Stimulated activated CD8-positive, alpha-beta memory T cell treated with anti-CD3 and anti-CD28 coated beads, Interleukin-12 subunit alpha, Interleukin-12 subunit beta, amount 100 ng/mL, for 4 hours (primary cell): Measurements from ENCODE around the gene MRPL11.
"Not testable (repeated sequence)": the region's sequence is repeated elsewhere in the genome, so short reads cannot be mapped to it uniquely, and the experiment has no call there.

Experiments used
- DNase-seq: peaks from one replicate; pipeline ENCODE4 v3.0.0-alpha.2; 2020; ENCODE audit warnings: low read depth

MRPL11 gene

DNA sequence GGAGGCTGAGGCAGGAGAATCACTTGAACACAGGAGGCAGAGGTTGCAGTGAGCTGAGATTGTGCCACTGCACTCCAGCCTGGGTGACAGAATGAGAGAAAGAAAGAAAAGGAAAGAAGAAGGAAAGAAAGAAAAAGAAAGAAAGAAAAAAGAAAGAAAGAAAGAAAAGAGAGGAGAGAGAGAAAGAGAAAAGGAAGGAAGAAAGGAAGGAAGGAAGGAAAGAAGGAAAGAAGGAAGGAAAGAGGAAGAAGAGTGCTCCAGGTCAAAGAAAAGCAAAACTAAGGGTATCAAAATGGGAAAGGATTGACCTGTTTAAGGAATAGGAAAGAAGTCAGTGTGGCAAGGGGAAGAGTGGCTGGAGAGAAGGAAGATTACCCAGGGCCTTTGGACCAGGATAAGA lies 7.4 kb downstream of the MRPL11 start:
- DNase-seq, result not testable (repeated sequence)

DNA sequence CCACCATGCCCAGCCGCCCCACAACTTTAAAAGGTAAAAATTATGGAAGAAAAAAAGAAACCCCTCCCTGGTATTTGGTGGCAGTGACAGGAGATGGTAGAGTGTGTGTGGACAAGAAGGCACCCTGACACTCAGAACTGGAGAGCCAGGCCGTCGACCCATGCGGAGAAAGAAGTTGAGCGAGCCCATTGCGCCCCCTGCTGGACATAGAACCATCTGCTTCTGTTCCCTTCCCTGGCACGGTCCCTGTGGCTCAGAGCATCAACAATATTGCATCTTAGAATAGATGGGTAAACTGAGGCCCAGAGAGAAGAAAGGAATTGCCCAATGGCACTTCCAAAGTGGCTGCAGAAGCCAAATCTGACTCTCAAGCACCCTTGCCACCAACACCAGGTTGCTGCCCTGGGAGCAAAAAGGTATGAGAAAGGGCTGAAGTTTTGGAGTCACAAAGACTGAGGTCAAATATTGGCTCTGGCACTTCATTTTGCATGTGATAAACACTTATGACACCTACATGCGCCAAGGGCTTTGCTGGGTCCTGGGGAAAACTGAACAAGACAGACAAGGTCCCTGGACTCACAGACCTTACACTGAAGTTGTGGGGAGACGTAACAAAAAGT lies 8.6 kb downstream of the MRPL11 start:
- peak; percentile 46 for DNase-seq

DNA sequence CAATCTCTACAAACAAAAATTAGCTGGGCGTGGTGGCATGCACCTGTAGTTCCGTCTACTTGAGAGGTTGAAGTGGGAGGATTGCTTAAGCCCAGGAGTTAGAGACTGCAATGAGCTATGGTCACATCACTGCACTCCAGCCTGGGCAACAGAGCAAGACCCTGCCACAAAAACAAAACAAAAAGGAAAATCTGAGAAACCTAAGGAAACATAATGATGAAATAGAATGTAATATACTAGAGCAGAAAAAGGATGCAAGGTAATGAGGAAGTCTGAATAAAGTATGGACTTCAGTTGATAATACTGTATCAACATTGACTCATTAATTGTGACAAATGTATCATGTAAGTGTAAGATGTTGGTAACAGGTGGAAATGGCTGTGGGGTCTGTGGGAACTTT lies 9.7 kb downstream of the MRPL11 start:
- DNase-seq, result no peak

DNA sequence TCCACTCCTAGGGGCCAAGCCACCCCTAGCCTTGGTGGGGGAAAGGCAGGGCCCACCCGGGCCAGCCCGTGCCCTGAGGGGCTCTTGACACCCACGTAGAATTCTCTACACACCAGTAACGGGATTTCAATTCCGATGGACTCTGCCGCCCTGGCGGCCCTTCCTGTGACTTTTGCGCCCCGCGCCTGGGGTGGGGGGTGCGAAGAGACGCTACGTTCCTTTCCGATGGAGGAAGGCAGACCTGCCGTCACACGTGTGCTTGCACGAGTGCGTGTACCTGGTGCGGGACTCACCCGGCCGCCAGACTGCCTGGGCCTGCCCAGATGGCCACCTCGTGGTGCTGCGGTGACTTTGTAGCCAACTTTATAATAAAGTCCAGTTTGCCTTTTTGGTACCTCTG lies 12.3 kb downstream of the MRPL11 start:
- DNase-seq, result no peak

DNA sequence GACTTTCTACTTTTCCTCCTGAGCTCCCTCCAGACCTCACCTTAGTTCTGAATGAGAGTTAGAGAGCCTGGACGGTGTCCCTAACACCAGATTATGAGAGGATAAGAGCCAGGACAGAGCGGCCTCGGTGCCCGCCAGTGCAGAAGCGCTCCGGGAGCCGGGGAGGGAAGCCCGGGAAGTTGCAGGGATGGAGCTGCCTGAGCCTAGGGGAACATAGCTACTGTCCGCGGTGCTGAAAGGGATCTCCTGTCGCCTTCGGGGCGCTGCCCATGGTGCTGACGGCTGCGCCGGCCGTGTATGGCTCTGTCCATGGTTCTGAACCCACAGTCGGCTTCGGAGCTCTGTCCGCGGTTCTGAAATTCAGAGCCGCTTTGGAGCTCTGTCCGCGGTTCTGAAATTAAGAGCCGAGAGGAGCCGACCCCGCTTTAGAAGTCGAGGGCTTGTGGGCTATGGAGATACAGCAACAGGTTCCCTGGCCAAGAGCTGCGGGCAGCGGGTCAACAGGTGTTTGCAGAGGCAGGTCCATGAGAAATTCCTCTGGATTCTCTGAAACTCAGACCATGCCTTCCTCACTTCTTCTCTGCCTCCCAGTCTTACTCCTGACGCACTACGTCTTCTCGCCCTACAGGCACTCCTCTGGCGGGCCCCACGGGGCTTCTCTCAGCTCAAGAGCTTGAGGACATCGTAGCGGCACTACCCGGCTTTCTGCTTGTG lies 17.0 kb downstream of the MRPL11 start:
- DNase-seq, result peak; percentile 69

DNA sequence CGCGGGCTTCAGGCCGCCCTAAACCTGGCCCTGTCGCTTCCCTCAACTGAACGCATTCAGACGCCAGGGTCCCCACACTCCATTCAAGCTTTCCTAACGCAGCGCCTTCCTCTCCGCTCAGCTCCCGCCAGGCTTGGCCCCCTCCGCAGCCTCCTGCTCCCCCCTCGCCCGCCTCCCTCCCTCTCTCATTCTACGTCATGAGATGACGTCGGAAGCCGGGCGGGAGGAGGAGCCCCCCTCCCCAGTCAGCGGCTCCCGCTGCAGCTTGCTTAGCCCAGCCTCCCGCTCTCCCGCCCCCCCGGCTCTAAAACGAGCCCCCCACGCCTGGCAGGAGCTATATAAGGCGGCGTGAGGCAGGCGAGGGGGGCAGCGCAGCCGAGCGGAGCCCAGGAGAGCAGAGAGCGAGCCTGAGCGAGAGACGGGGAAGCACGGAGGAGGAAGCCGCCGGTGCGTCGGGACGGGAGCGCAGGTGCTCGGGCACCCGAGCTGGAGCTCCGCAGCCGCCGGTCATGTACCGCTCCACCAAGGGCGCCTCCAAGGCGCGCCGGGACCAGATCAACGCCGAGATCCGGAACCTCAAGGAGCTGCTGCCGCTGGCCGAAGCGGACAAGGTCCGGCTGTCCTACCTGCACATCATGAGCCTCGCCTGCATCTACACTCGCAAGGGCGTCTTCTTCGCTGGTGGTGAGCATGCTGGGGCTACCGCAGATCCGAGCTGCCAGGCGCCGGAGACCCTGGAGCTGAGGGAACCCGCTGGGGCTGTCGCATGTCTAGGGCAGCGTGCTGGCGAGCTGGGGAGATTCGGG lies 17.8 kb downstream of the MRPL11 start, which contains the start of gene NPAS4:
TSS of gene NPAS4 (plus strand) at position 365 of the 806 bp plus-strand sequence. CDS start at position 510, 145 bp downstream.
- no peak for DNase-seq

DNA sequence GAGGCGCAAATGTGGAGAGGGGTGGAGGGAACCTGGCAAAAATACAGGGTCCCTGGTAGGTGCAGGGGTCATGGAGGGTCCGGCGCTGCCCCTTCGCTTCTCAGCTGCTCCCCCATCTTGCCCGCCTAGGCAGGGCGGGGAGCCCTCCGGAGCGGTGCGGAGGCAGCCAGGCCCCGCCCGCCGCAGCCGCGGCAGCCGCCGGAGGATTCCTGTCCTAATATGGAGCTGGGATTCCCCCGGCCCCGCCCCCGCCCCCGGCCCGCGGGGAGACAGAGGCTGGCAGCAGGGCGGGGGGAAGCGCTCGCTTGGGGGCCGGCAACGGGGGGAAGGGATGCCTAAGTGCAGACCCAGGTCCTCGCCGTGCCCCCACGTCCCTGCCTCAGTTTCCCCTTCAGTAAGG lies 18.8 kb downstream of the MRPL11 start:
- no peak for DNase-seq

DNA sequence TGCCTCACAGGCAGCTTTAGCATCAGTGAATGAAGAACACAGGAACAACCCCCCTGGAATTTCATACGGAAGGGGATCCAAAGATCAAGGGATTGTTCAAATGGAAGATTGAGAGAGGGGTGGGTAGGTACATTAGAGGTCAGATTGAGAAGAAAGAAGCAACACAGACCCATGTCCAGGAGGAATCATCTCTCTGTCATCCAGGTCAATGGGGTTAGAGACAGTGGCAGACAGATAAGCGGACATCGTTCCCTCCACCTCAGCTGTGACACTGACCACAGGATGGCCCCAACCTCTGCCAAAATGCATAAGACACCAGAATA lies 19.7 kb downstream of the MRPL11 start:
- DNase-seq, result no peak

DNA sequence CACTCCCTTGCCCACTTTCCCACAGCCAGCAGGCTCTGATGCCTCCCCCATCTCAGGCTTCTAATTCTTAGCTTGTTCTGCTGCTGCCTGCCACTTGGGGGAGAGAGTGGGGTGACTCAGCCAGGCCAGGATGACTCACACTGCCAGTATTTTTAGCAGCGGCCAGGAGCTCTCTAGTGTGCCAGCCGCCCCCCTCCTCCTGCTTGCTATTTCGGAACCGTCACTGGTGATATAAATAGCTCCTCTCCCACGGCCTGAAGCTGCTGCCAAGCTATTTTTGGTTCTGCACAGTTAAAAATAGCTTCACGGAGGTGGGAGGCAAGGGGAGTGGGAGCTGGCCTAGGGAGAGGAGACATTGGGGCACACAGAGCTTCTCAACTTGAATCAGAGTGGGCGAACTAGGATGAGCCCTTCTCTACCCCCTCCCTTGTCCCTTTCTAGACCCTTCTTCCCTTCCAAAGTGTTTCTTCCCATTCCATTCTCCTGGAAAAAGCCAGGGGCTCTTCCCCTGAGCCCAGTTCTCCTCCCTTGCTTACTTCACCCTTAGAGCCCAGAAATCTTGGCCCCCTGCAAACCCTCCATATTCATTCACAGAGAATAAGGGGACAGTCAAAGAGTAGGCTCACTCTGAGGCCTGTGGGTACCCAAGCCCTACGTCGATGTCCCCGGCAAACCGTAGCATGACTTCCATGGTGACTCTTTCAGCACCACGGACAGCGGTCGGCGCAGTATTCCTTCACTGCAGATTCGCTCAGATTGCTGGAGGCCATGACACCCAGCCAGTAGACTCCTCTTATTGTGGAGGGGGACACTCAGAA lies 20.3 kb downstream of the MRPL11 start:
- peak; percentile 39 for DNase-seq

DNA sequence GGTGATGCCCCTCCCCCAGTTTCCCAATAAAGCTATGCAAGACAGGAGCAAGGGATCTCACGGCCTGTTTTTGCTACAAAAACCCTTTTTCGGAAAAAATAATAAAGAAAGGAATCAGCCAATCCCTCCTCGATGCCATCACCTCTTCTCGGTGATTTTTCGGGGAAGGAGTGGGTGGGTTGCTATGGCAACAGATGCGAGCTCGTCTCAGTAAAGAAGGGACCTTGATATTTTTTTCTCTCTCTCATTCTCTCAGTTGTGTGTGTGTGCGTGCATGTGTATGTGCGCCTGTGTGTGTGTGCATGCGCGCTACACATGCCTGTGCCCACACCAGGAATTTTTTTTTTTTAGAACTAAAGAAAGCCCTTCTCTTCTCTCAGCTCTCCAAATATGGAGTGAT lies 21.6 kb downstream of the MRPL11 start:
- DNase-seq, result no peak

DNA sequence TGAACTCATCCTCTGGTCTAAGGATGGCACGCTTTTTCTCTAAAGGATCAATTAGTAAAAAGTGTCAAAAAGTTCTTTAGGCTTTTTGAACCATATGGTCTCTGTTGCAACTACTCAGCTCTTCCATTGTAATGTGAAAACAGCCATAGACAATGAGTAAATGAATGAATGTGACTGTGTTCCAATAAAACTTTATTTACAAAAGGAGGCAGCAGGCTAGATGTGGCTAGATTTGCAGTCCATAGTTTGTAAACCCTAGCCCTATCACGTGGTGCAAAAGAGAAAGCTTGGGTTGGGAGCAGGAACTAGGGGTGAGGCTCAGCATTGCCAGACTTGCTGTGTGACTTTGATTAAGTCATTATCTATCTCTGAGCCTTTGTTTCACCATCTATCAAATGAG lies 23.2 kb downstream of the MRPL11 start:
- no peak for DNase-seq

DNA sequence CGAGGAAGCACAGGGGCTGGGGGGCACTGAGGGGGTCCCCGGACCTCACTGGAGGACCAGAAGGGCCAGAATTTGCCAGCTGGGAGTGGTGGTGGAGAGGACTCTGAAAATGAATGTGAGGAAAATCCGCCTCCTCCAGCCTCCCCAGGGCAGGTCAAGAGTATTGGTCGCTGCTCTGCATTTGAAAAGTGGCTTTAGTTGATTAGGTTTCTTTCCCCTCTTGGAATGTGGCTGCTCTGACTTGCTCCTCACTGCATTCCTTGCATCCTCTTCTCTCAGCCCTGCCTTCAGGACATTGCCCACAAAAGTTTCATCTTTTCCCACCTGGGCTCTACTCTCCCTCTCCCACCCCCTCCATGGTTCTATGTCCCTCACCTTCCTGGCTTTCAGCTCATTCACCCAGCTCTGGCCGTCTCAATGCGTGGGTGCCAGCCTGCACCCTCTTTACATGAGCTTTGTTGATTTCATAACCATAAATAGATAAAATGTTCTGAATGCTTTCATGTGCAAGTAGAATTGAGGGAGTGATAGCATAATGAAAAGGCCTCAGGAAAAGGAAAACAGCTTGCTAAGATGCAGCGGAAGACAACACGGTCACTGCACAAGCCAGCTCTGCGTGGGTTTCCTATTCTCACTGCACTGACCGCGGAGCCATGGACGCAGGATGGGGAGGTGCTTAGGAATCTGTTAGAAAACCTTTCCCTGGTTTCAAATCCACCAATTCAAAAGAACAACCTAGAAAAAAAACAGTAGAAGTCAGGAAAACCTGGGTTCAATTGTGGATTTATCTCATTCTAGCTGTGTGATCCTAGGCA lies 24.3 kb downstream of the MRPL11 start:
- no peak for DNase-seq

DNA sequence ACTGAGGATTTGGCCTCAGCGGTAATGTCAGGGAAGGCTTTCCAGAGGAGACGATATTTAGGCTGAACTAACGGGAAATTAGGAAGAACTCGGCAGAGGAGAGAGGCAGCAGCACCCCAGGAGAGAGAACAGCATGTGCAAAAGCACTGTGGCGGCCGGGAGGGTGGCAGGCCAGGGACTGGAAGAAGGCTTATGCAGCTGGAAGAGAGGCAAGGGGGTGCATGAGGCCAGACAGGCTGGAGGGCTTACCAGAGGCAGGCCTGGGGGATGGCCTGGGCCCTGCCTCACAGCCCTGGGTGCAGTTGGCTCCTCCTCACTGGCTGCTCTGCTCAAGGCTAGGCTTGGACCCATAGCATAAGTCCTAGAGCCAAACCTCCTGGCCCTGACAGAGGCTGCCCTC lies 25.5 kb downstream of the MRPL11 start:
- no peak for DNase-seq

DNA sequence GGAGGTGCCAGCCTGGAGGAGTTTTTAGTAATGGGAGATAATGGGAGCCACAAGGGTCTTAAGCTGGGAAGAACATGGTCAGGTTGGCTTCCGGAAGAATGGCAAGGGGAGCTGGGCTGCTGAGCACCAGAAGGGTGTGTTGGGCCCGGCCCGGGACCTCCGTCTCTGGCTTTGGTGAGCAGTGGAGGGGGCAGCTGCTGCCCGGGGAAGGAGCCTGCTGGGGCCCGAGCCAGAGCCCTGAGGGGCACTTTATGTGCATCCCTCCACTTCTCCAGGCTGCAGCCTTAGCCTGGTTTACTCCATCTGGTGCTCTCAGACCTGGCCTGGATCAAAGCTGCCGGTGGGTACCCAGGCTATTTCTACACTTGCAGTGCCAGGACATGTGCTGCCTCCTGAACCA lies 26.5 kb downstream of the MRPL11 start:
- no peak for DNase-seq

DNA sequence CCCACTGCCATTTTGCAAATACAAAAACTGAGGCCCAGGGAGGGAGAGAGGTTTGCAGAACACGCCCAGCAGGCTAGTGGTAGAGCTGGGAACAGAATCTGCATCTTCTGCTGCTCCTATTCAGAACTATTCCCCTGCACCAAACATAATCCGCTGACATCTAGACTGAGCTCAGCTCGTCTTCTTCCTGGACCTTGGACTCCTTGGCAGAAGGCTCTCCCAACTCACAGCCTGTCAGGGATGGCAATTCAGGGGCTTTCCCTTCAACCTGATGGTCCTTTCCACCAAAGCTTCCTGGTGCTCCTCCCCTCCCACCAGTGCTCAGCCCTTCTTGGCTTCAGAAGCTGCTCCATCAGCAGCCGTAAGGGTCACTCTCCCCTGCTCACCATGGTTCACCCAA lies 27.3 kb downstream of the MRPL11 start:
- DNase-seq, result no peak

DNA sequence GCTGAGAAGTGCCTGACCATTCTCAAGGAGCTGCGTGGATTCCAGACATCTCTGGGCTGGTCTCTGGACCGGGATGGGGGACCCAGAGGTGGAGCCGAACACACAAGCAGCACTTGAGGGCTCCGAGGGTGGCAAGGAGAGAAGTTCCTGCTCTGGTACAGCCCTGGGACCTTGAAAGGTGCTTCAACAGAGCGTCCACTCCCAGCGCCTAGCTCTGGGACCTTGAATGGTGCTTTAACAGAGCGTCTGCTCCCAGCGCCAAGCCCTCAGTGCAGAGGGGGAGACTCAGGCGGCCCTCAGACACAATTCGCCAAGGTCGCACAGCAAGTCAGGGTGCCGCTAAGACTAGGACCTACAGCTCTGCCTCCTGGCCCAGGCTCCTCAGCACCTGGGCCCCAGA lies 28.5 kb downstream of the MRPL11 start:
- DNase-seq, result no peak

DNA sequence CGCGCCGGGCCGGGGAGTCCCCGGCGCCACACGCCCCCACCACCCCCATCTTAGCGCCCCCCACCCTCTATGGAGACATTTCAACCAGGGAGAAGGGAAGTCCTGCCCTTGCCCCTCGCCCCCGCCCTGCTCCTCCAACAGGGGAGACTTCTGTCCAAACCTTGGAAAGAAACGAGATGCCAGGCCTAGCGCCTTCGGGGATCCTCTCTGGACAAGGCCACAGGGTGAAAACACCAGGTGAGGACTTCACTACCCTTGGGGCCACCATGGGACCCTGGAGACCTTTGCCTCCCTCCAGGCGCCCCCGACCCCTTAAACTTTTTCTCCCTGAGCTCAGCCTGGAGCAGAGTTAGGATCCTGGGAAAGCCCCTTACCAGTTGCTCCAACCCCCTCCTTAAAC lies 29.4 kb downstream of the MRPL11 start:
- no peak for DNase-seq

DNA sequence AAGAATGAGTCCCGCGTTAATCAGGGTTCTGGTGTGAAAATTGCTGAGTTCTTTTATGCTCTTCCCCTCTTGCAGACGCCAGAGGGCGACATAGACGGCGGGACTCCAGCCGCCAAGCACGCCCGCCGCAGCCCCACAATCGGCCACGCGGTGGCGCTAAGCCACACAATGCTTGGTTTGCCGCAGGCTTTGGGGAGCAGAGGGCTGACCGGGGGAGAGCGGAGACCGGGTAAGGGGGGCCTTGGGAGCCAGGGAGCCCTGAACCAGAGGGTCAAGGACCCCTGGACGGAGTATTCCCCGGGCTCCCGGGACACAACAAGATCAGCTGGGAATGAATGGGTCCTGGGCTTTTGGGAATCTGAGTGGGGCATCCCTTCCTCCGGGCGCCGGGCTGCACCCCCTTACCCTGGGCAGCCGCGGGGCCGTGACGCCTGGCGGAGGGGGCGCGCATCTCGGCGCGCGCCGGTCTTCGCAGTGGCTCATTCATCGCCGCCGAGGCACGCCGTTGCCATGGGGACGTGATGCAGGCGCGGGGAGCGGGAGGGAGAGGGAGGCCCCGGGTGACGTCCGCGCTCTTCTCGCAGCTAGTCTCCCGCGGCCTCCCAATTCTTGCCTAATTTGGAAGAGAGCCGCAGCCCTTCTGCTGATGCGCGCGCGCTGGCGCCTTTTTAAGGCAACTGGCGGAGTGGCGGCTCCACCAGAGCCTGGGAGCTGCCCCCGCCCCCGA lies 30.0 kb downstream of the MRPL11 start:
- DNase-seq, result peak; percentile 80

DNA sequence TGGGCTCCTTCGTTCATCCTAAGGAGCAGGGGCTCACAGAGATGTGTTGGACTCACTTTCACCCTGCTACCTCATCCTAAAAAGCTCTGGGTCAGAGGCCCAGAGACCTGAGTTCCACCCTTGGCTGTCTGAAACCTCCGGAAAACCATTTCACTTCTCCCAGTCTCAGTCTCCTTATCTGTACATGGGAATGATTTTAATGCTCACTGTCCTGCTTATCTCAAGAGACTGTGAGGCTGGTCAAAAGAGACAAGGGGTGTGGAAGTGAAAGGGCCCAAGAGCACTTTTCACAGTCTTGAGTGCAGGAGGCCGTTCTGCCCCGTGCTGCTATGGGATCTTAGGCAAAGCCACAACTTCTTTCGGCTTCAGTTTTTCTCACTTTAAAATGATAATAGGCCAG lies 31.0 kb downstream of the MRPL11 start:
- DNase-seq, result no peak

DNA sequence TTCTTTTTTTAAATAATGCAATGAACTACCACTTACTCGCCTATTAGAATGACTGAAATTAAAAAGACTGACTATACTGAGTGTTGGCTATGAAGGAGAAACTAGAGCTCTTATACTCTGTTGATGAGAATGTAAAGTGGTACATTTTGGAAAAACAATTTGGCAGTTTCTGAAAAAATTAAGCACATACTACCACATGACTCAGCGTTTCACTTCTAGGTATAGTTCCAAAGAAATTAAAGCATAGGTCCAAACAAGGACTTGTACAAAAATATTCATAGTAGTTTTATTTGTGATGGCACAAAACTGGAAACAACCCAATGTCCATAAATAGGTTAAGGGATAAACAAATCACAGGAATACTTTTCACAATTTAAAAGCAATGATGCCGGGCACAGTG lies 44.7 kb downstream of the MRPL11 start:
- no peak for DNase-seq

DNA sequence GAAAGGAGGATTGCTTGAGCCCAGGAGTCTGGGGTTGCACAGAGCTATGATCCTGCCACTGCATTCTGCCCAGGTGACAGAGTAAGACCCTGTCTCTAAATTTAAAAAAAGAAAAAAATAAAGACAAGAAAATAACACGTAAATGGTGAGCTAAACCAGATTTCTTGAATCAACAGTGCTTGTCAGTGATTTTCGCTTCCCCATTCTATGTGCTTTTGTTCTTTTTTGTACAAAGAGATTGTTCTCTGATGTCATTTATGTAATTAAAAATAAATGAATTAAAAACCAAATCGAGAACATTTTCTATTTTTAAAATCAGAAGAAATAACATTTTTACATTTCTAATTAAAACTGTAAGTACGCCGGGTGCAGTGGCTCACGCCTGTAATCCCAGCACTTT lies 47.3 kb downstream of the MRPL11 start:
- no peak for DNase-seq
